GM11168 (cell line): Measurements from ENCODE around the gene TMED9.
"Not testable (repeated sequence)": the region's sequence is repeated elsewhere in the genome, so short reads cannot be mapped to it uniquely, and the experiment has no call there.

Experiments
- in situ Hi-C: fragments of 300-500 bp; cut with MboI; formaldehyde crosslinking; loops from one replicate; pipeline ENCODE4 v1.12.0; 2022; ENCODE audit warnings: low sequenced_read_pairs; ENCODE audit not compliant: unreplicated experiment

The TMED9 gene

GRCh38 chr5:177592010-177592834, at the start of gene TMED9:
TMED9 (plus strand) TSS chr5:177592203; CDS start chr5:177592215, 12 bp downstream.
- in situ Hi-C loops: no loop called here

- in situ Hi-C loops: no loop called here
These were observed 49.1 kb upstream of the TMED9 start for GRCh38 chr5:177542816-177543465.

DNA sequence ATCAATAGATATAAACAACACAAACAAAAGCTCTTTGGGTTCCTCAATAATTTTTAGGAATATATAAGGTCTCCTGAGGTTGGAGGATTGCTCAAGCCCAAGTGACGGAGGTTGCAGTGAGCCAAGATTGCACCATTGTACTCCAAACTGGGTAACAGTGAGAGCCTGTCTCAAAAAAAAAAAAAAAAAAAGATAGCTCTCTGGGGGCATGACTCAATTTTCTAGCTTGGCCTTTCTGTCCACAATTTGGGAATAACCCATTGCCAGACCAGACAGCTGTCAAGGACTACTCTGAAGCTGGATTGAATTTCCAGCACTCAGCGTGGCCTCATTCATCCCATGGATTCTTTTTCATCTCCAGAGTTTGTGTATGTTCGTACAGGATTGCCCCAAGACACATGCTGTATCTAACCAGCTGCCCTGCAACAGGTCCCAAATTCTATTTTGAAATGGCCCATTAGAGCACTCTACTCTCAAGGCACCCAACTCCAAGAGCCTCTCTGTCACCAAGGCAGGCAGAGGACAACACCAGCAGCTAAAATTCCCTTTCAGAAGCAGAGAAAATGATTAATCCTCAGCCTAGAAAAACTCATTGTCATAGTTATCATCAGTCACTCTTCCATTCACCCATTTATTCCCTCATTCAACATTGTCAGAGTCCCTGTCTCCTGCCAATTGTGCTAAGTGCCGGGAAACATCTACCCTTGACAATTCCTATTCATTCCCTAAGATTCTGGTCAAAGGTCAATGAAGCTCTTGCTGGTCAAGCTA, 46.3 kb upstream of the TMED9 start:
- in situ Hi-C loops: no loop called here

DNA sequence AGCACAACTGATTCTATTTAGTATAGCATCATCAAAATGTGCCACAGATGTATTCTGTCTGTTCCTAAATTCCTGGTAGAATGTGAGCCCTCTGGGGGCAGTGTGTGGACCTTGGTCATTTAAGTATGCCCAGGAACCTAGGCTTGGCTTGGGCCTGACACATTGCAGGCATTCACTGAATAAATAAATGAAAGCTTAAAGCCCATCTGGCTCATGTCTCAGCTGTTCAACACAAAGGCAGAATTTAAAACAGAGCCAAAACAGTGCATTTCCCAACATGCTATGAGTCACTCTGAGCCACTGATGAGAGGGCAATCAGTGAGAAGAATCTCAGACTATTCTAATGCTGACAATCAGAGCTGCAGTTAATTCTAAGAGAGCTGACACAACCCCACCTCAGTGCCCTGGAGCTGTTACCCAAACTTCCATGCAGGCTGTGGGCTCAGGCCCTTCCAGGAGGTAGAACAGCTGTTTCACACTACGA, 45.7 kb upstream of the TMED9 start:
- in situ Hi-C loops: no loop called here

GRCh38 chr5:177547736-177548135, 44.3 kb upstream of the TMED9 start:
- in situ Hi-C loops: no loop called here

DNA sequence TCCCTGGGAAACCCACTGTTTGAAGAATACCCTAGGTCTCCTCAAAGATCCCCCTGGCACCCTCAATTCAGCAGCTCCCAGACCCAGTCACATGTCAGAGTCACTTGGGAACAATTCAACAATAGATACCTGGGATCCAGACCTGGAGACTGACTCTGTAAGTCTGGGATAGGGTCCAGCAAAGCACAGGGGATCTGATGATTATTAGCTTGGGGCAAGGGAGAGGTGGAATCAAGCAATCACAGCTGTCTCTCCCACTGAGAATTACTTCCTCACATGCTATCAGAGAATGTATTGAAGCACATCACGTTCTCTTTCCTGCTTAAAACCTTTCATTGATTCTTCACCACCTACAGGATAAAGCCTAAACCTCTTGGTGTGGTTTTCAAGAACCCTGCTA, 43.5 kb upstream of the TMED9 start:
- in situ Hi-C loops: no loop called here

- in situ Hi-C loops: no loop called here
These were observed 41.9 kb upstream of the TMED9 start for GRCh38 chr5:177550122-177550521.

DNA sequence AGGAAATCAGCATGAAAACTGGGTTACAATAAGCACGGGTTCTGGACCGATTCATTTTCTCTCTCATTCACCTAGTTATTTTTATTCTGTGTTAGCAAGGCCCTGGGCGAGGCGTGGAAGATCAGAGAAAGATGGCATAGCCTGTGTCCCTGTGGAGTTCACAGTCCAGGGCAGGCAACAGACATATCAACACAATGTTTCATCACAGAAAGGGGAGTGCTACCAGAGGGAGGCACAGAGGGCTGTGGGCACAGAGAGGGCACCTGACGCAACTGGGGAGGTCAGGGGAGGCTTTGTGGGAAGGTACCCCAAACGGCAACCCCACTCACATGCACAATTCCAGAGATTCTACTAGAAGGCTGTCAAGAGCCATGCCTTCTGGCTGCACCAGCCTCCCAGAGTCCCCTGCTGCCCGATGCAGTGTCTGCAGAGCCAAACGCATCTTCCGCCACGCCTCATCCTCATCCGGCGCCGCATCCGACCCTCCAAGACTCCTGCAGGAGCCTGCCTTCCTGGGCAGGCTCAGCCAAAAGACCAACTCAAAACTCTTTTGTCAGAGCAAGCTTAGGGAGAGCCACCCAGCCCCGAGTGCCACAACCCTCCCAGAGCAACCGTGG, 39.1 kb upstream of the TMED9 start:
- in situ Hi-C loops: no loop called here

- in situ Hi-C loops: no loop called here
These were observed 38.2 kb upstream of the TMED9 start for GRCh38 chr5:177553671-177554429.

GRCh38 chr5:177554474-177555111, 37.4 kb upstream of the TMED9 start, which contains the start of gene FAM193B:
FAM193B (minus strand) TSS chr5:177554563; CDS start chr5:177554458, 105 bp downstream.
- in situ Hi-C loops: no loop called here

DNA sequence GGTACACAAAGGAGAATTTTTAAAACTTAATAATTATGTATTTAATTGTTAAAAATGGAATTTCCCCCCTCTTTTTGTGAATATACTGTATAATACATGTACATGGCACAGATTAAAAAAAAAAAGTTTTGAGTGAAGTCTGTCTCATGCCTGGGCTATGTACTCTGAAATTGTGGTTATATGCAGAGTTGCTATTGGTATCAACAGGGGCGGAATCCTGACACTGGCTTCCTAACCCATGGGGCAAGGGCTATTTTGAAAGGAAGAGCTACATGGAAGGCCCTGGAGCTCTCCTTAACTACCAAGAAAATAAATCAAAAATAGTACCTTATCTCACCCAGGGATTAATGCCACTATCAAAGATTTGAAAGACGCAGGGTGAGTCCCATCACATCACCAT, 36.8 kb upstream of the TMED9 start:
- in situ Hi-C loops: no loop called here

DNA sequence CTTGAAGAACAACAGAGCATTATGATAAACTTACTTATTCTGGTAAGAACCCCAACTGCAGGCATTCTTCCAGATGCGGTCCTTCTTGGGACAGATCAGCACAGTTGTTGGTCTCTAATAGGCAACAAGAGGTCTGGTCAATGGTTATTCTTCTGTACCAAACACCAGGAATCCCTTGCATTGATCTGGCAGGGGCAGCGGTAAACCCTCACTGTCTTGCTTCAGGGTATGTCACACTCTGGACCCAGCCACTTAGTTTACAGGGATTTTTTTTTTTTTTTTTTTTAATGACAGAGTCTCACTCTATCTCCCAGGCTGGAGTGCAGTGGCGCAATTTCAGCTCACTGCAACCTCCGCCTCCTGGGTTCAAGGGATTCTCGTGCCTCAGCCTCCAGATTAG, 36.3 kb upstream of the TMED9 start:
- in situ Hi-C loops: no loop called here

GRCh38 chr5:177557041-177557647, 34.9 kb upstream of the TMED9 start:
- in situ Hi-C loops: no loop called here

DNA sequence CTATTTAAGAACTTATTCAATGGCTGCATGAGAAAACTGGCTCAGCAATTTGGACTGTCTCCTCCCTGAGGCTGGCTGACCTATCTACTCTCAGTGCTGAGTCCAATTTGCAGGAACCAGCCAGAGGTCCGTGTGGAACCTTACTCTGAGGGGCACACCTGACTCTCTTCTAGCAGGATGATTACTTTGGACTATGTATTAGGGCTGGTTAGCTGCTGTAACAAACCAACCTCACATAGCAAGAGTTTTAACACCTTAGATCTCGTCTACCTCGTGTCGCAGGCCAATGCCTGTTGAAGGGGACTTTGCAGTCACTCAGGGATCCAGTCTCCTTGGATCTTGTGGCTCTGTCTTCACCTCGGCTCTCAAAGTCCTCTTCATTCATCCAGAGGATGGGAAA, 34.2 kb upstream of the TMED9 start:
- in situ Hi-C loops: no loop called here

- in situ Hi-C loops: not testable (repeated sequence)
These were observed 32.5 kb upstream of the TMED9 start for GRCh38 chr5:177559446-177559941.

DNA sequence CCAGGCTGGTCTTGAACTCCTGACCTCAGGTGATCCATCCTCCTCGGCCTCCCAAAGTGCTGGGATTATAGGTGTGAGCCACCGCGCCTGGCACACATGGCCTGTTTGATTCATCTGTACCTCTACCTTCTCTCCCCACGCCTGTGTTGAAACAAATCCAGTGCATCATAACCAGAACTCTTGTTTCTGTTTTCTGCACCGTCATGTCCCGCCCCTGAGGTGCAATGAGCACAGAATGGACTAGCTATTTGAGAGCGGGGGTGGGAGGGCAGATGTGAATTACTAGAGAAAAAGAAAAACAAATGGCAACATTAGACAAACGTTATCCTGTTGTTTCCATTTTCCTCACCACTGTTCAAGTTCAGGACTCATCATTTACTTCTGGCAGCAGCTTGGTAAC, 27.0 kb upstream of the TMED9 start:
- in situ Hi-C loops: no loop called here

- in situ Hi-C loops: no loop called here
These were observed 23.7 kb upstream of the TMED9 start for GRCh38 chr5:177568326-177568725.

- in situ Hi-C loops: no loop called here
These were observed 22.1 kb upstream of the TMED9 start for GRCh38 chr5:177569894-177570293.

DNA sequence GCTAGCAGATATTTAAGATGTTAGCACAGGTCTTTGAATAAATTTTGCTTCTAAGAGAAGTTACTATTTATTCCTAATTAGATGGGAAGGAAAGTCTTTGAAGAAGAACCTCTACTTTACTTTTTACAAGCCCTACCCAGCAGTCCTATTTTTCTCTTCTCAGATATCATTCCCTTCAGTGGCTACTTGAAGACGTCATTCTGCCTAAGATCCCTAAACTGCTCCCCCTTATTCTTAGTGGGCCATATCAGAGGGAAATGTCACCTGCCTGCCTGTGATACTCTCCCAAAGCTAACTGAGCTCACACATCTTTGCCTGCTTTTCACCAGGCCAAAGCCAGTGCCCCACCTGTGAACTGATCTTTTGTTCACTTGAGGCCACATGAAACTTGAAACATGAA, 16.5 kb upstream of the TMED9 start:
- in situ Hi-C loops: no loop called here
